ENCODE data around the gene PDXDC1. TPM values are rescaled to one million over a fixed set of nuclear protein-coding genes. Genes with fewer than 3 reads are reported as not detected.
"Not testable (repeated sequence)": the region's sequence is repeated elsewhere in the genome, so short reads cannot be mapped to it uniquely, and the experiment has no call there.

PDXDC1 gene
- polyA plus RNA-seq, 6 donors from 2014 or later = 24.1 to 38.6 (median 31.4) TPM

- H3K9me3 Mint-ChIP-seq = no peaks in the 10 kb centered on the region
- H3K27ac Mint-ChIP-seq = no peak overlapping the region
- DNase-seq (no peak), ATAC-seq (ENCODE audit: low read depth in 2 of 2) (no peak)
- H3K27me3 Mint-ChIP-seq = no peaks in the 10 kb centered on the region
- H3K4me1 Mint-ChIP-seq = no peaks in the 10 kb centered on the region
- H3K4me3 Mint-ChIP-seq = no peak overlapping the region
- peaks cover 8 to 9% of the 10 kb centered on the region in 2 donors for H3K36me3 Mint-ChIP-seq
Measured at GRCh38 chr16:15043344-15043743, 68.5 kb downstream of the PDXDC1 start.

GRCh38 chr16:15044286-15044685 lies 69.5 kb downstream of the PDXDC1 start:
- Mint-ChIP-seq H3K27me3 (no peaks in the 10 kb centered on the region), H3K4me3 (no peak overlapping the region), H3K36me3 (peaks cover 5 to 8% of the 10 kb centered on the region in 2 donors), H3K4me1 (no peaks in the 10 kb centered on the region), H3K9me3 (no peaks in the 10 kb centered on the region), H3K27ac (peak overlapping the region in 1 of 6 donors; percentile 33)
- ATAC-seq (ENCODE audit: low read depth in 2 of 2) (no peak), DNase-seq (no peak)

- not testable (repeated sequence) for H3K27me3 Mint-ChIP-seq; H3K4me1 Mint-ChIP-seq; ATAC-seq (ENCODE audit: low read depth in 2 of 2); H3K9me3 Mint-ChIP-seq; H3K4me3 Mint-ChIP-seq; H3K36me3 Mint-ChIP-seq; DNase-seq
- H3K27ac Mint-ChIP-seq = peak overlapping the region in 2 of 6 donors; percentile 24 to 54
Measured at GRCh38 chr16:15045270-15045669, 70.4 kb downstream of the PDXDC1 start.

- peaks cover 0 to 8% of the 10 kb centered on the region in 2 donors for H3K36me3 Mint-ChIP-seq
- no peak for DNase-seq
- H3K27ac Mint-ChIP-seq = peak overlapping the region in 1 of 6 donors; percentile 56
- ATAC-seq (ENCODE audit: low read depth in 2 of 2) = no peak
- no peaks in the 10 kb centered on the region for H3K27me3 Mint-ChIP-seq
- no peaks in the 10 kb centered on the region for H3K9me3 Mint-ChIP-seq
- peaks cover under 1 to 4% (median 2%) of the 10 kb centered on the region in 3 donors for H3K4me1 Mint-ChIP-seq
- H3K4me3 Mint-ChIP-seq = peak overlapping the region in 1 of 8 donors; percentile 17
Measured at GRCh38 chr16:15046692-15047376, 72.0 kb downstream of the PDXDC1 start.

GRCh38 chr16:15049581-15050180 lies 74.9 kb downstream of the PDXDC1 start:
- Mint-ChIP-seq H3K36me3 (peaks cover 0 to 8% of the 10 kb centered on the region in 2 donors), H3K27me3 (no peaks in the 10 kb centered on the region), H3K4me1 (peaks cover 13 to 15% (median 15%) of the 10 kb centered on the region in 3 donors), H3K4me3 (no peak overlapping the region), H3K27ac (no peak overlapping the region), H3K9me3 (no peaks in the 10 kb centered on the region)
- no peak for ATAC-seq (ENCODE audit: low read depth in 2 of 2)
- DNase-seq = no peak

GRCh38 chr16:15050440-15050839 lies 75.6 kb downstream of the PDXDC1 start:
- H3K36me3 Mint-ChIP-seq; H3K4me3 Mint-ChIP-seq; H3K27me3 Mint-ChIP-seq; DNase-seq; ATAC-seq (ENCODE audit: low read depth in 2 of 2); H3K9me3 Mint-ChIP-seq: not testable (repeated sequence)
- Mint-ChIP-seq H3K27ac (peak overlapping the region in 1 of 6 donors; percentile 32), H3K4me1 (peaks cover 17 to 23% (median 20%) of the 10 kb centered on the region in 3 donors)

- no peak for ATAC-seq (ENCODE audit: low read depth in 2 of 2)
Measured at GRCh38 chr16:15051387-15051951, 76.6 kb downstream of the PDXDC1 start.

GRCh38 chr16:15052747-15053476 lies 78.1 kb downstream of the PDXDC1 start:
- no peak for ATAC-seq (ENCODE audit: low read depth in 2 of 2)
- no peak for DNase-seq
- Mint-ChIP-seq H3K4me1 (peaks cover 17 to 23% (median 20%) of the 10 kb centered on the region in 3 donors), H3K27ac (no peak overlapping the region), H3K4me3 (peak overlapping the region in 1 of 8 donors; percentile 49), H3K27me3 (no peaks in the 10 kb centered on the region), H3K9me3 (no peaks in the 10 kb centered on the region), H3K36me3 (no peaks in the 10 kb centered on the region)

More at GRCh38 chr16:15051387-15051951, 76.6 kb downstream of the PDXDC1 start:
- H3K36me3 Mint-ChIP-seq = peaks cover 0 to 8% of the 10 kb centered on the region in 2 donors
- no peak overlapping the region for H3K4me3 Mint-ChIP-seq
- no peak for DNase-seq
- H3K27ac Mint-ChIP-seq = peak overlapping the region in 2 of 6 donors; percentile 44 to 53
- peaks cover 17 to 23% (median 20%) of the 10 kb centered on the region in 3 donors for H3K4me1 Mint-ChIP-seq
- no peaks in the 10 kb centered on the region for H3K9me3 Mint-ChIP-seq
- no peaks in the 10 kb centered on the region for H3K27me3 Mint-ChIP-seq

- peaks cover 17 to 23% (median 20%) of the 10 kb centered on the region in 3 donors for H3K4me1 Mint-ChIP-seq
- H3K4me3 Mint-ChIP-seq = peak overlapping the region; percentile 53 to 94 (median 90)
- peak overlapping the region in 5 of 6 donors; percentile 10 to 92 (median 61) for H3K27ac Mint-ChIP-seq
- DNase-seq (no peak), ATAC-seq (ENCODE audit: low read depth in 2 of 2) (no peak)
- no peaks in the 10 kb centered on the region for H3K9me3 Mint-ChIP-seq
- no peaks in the 10 kb centered on the region for H3K36me3 Mint-ChIP-seq
- H3K27me3 Mint-ChIP-seq = no peaks in the 10 kb centered on the region
Measured at GRCh38 chr16:15053904-15054303, 79.1 kb downstream of the PDXDC1 start.

GRCh38 chr16:15054357-15055140 lies 79.7 kb downstream of the PDXDC1 start:
- ATAC-seq (ENCODE audit: low read depth in 2 of 2) (no peak), DNase-seq (no peak)
- Mint-ChIP-seq H3K36me3 (no peaks in the 10 kb centered on the region), H3K9me3 (no peaks in the 10 kb centered on the region), H3K4me3 (peak overlapping the region; percentile 82 to 94 (median 92)), H3K4me1 (peaks cover 17 to 23% (median 20%) of the 10 kb centered on the region in 3 donors), H3K27me3 (no peaks in the 10 kb centered on the region), H3K27ac (peak overlapping the region; percentile 63 to 98 (median 92))

- DNase-seq = peak; percentile 90
- peak; percentile 85 to 86 for ATAC-seq (ENCODE audit: low read depth in 2 of 2)
- H3K9me3 Mint-ChIP-seq = no peaks in the 10 kb centered on the region
Measured at GRCh38 chr16:15055141-15056053, 80.6 kb downstream of the PDXDC1 start.

More at GRCh38 chr16:15055141-15056053, 80.6 kb downstream of the PDXDC1 start:
- no peaks in the 10 kb centered on the region for H3K27me3 Mint-ChIP-seq
- H3K36me3 Mint-ChIP-seq = no peaks in the 10 kb centered on the region
- H3K4me1 Mint-ChIP-seq = peaks cover 17 to 23% (median 20%) of the 10 kb centered on the region in 3 donors
- peak overlapping the region; percentile 82 to 94 (median 92) for H3K4me3 Mint-ChIP-seq
- H3K27ac Mint-ChIP-seq = peak overlapping the region; percentile 63 to 98 (median 92)

Data from naive B cell (primary cell).